Left ventricle myocardium inferior (tissue), 1 donor: ENCODE measurements around the gene RAMP3. TPM values are rescaled to one million over a fixed set of nuclear protein-coding genes. Genes with fewer than 3 reads are reported as not detected.

ENCODE experiments used
- DNase-seq: peaks from one replicate; pipeline ENCODE4 v3.0.0-alpha.2; 2020
- H3K27ac ChIP-seq: fragments of 200-600 bp; replicated peaks from 2 replicates; pipeline ENCODE4 v1.8.0; 2021
- H3K27me3 ChIP-seq: fragments of 200-600 bp; 2 replicates; pipeline ENCODE4 v1.8.0; 2021; ENCODE audit warnings: low read depth
- H3K36me3 ChIP-seq: fragments of 200-600 bp; 2 replicates; pipeline ENCODE4 v1.8.0; 2021
- H3K4me1 ChIP-seq: fragments of 200-600 bp; 2 replicates; pipeline ENCODE4 v1.8.0; 2021
- H3K4me3 ChIP-seq: fragments of 200-600 bp; 2 replicates; pipeline ENCODE4 v1.8.0; 2021; ENCODE audit warnings: mild to moderate bottlenecking, moderate library complexity
- H3K9me3 ChIP-seq: fragments of 200-600 bp; replicated peaks from 2 replicates; pipeline ENCODE4 v1.8.0; 2021
- intact Hi-C: fragments of 100-400 bp; cut with micrococcal nuclease; formaldehyde crosslinking; loops from one replicate; pipeline ENCODE4 v1.11.0; 2022
- total RNA-seq: library from RNA; stranded (reverse); fragmentation: NEBNext Ultra II Directional; extraction: Animal tissue kit (Norgen Biotek cat#: 25700); gene quantifications from one replicate; pipeline ENCODE4 v1.2.1, GENCODE V29; 2021
- TF ChIP-seq, protein P1 (sequence below): fragments of 200-600 bp; IDR thresholded peaks from 2 replicates; pipeline ENCODE4 v1.8.0; 2021; ENCODE audit warnings: antibody characterized with exemption, mild to moderate bottlenecking, borderline replicate concordance
- donor health status: DM: no; HTN: yes; CAD: no; lungs with severe emphysema.

The RAMP3 gene
- total RNA-seq, 1 donor from 2014 or later = 30.7 TPM

- Histone ChIP-seq H3K9me3 (no peaks in the 10 kb centered on the region), H3K27me3 (no peaks in the 10 kb centered on the region), H3K36me3 (no peaks in the 10 kb centered on the region), H3K27ac (no peak overlapping the region), H3K4me3 (no peak overlapping the region), H3K4me1 (peaks cover 34% of the 10 kb centered on the region)
- TF ChIP-seq, protein P1, sequence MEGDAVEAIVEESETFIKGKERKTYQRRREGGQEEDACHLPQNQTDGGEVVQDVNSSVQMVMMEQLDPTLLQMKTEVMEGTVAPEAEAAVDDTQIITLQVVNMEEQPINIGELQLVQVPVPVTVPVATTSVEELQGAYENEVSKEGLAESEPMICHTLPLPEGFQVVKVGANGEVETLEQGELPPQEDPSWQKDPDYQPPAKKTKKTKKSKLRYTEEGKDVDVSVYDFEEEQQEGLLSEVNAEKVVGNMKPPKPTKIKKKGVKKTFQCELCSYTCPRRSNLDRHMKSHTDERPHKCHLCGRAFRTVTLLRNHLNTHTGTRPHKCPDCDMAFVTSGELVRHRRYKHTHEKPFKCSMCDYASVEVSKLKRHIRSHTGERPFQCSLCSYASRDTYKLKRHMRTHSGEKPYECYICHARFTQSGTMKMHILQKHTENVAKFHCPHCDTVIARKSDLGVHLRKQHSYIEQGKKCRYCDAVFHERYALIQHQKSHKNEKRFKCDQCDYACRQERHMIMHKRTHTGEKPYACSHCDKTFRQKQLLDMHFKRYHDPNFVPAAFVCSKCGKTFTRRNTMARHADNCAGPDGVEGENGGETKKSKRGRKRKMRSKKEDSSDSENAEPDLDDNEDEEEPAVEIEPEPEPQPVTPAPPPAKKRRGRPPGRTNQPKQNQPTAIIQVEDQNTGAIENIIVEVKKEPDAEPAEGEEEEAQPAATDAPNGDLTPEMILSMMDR = no peak
- intact Hi-C loops = no loop called here
- DNase-seq = no peak
Observed at GRCh38 chr7:45178241-45179225, 20.9 kb downstream of the RAMP3 start.

DNA sequence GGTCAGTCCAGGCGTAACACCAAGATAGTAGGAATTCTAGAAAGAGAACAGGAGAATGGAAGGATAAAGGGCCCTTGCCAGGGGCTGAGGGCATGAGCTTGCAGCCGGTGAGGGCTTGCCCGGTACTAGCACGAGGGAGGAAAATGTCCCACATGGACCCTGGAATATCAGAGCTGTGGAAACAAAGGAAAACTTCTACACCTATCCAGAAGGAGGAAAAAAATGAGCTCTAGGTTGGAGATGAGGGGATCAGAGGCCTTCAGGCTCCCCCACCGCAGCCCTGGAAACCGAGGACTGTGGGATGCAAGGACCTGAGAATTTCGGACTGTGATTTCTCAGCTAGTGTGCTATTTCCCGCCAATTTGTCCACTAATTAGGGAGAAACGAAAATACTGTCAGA is 22.1 kb downstream of the RAMP3 start:
- intact Hi-C loops = no loop called here
- no peak for DNase-seq
- H3K4me3 ChIP-seq = no peak overlapping the region
- H3K27me3 ChIP-seq = no peaks in the 10 kb centered on the region
- H3K27ac ChIP-seq = no peak overlapping the region
- H3K9me3 ChIP-seq = no peaks in the 10 kb centered on the region
- H3K36me3 ChIP-seq = no peaks in the 10 kb centered on the region
- peaks cover 40% of the 10 kb centered on the region for H3K4me1 ChIP-seq
- TF ChIP-seq, protein P1 = no peak

- H3K4me1 ChIP-seq = peaks cover 33% of the 10 kb centered on the region
- no peak overlapping the region for H3K4me3 ChIP-seq
- intact Hi-C loops = no loop called here
- no peak overlapping the region for H3K27ac ChIP-seq
- H3K9me3 ChIP-seq = no peaks in the 10 kb centered on the region
- H3K27me3 ChIP-seq = no peaks in the 10 kb centered on the region
- DNase-seq = no peak
- TF ChIP-seq, protein P1 = no peak
- no peaks in the 10 kb centered on the region for H3K36me3 ChIP-seq
Observed at GRCh38 chr7:45180084-45180986, 22.7 kb downstream of the RAMP3 start.

GRCh38 chr7:45181286-45181960 is 23.8 kb downstream of the RAMP3 start:
- Histone ChIP-seq H3K27ac (no peak overlapping the region), H3K9me3 (no peaks in the 10 kb centered on the region), H3K4me3 (no peak overlapping the region), H3K27me3 (no peaks in the 10 kb centered on the region), H3K4me1 (peaks cover 27% of the 10 kb centered on the region), H3K36me3 (peaks cover under 1% of the 10 kb centered on the region)
- no peak for DNase-seq
- intact Hi-C loops = no loop called here
- TF ChIP-seq, protein P1 = no peak
